Anterior cingulate cortex (tissue), 58 donors: ENCODE measurements around the gene RASGRP2.

Experiments
- DNase-seq, 58 donors: peaks; one replicate each; lab custom pipeline; 2025; lab: John Stamatoyannopoulos, UW

The RASGRP2 gene

DNA sequence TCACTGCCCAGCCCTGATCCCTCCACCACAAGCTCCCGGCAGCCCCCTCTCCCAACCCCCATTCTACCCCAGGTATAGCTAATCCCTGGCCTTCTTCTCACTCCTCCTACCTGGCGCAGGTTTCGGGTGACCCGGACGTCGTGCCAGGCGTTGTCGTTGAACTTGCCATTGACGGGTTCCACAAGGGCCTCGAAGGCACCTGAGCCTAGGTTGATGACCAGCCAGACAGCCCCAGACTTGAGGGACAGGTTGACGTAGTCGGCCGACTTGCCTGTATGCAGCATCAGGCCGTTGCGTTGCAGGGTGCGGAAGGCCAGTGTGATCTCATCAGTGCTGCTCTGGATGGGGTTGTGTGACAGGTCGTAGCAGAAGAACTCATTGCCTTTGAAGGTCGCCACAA is 58.4 kb downstream of the RASGRP2 start:
- DNase-seq, result no peak

- DNase-seq, result peak in 1 of 58 donors; percentile 13
Measured at GRCh38 chr11:64684357-64684756, 59.6 kb downstream of the RASGRP2 start.

DNA sequence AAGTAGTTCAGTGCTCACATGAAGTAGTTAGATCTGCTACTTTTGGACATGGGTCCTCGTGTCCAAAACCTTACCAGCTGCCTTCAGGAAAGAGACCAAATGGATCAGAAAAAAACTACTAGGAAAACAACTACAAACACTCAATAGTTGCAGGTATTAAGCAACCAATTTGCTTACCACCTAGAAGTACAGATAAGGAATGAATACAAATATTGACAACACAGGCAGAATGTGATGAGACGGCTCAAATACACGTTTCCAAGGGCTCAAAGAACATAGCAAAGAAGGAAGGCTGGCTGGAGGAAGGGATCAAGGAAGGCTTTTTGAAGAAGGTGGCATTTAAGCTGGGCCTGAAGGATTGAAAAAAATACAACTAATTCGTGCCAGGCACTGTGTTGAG is 62.8 kb downstream of the RASGRP2 start:
- no peak for DNase-seq

GRCh38 chr11:64679846-64680245 is 64.1 kb downstream of the RASGRP2 start:
- DNase-seq, result no peak

DNA sequence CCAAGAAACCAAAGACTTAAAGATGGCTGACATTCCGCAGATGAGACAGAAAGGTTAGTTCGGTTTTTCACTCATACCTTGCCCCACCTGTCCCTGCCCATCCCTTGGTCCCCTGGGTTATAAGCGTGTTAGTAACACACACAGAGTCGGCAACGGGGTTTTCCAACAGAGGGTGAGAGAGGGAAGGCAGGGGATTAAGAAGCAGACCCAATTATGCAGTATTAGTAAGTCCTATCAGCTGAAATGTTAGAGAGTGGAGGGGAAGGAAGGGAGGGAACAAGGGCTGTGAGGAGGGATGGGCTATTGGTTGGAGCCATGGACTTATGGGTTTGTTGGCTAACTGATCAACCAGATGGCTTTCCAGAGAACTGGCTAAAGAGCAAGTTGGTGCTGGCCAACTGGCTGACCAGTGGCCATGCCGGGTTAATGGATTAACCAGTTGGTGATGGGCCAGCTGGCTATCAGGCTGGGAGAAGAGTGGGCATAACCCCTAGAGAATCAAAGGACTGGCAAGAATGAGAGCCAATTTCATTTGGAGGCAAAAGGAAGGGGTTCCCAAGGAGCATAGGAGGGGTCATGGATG is 66.4 kb downstream of the RASGRP2 start:
- DNase-seq, result no peak
